HFF-Myc (cell line): ENCODE results near the gene INSRR.

Experiments
- DNase-seq: peaks from one replicate; pipeline ENCODE4 v3.0.0-alpha.2; 2011; ENCODE audit warnings: low read depth; ENCODE audit errors: extremely low read depth
- H3K4me3 ChIP-seq: replicated peaks from 2 replicates; pipeline ENCODE4 v1.5.1; 2011; ENCODE audit warnings: low read depth, mild to moderate bottlenecking, control low read depth, low read length
- TF ChIP-seq, protein P1 (sequence below): IDR thresholded peaks from 2 replicates; pipeline ENCODE4 v1.5.1; 2012; ENCODE audit warnings: mild to moderate bottlenecking, low read depth, low read length, control low read depth; ENCODE audit errors: missing control alignments

The INSRR gene

GRCh38 chr1:156903328-156904091 lies 44.6 kb upstream of the INSRR start:
- H3K4me3 ChIP-seq, result no peak overlapping the region
- no peak for DNase-seq
- TF ChIP-seq, protein P1, sequence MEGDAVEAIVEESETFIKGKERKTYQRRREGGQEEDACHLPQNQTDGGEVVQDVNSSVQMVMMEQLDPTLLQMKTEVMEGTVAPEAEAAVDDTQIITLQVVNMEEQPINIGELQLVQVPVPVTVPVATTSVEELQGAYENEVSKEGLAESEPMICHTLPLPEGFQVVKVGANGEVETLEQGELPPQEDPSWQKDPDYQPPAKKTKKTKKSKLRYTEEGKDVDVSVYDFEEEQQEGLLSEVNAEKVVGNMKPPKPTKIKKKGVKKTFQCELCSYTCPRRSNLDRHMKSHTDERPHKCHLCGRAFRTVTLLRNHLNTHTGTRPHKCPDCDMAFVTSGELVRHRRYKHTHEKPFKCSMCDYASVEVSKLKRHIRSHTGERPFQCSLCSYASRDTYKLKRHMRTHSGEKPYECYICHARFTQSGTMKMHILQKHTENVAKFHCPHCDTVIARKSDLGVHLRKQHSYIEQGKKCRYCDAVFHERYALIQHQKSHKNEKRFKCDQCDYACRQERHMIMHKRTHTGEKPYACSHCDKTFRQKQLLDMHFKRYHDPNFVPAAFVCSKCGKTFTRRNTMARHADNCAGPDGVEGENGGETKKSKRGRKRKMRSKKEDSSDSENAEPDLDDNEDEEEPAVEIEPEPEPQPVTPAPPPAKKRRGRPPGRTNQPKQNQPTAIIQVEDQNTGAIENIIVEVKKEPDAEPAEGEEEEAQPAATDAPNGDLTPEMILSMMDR, result no peak

DNA sequence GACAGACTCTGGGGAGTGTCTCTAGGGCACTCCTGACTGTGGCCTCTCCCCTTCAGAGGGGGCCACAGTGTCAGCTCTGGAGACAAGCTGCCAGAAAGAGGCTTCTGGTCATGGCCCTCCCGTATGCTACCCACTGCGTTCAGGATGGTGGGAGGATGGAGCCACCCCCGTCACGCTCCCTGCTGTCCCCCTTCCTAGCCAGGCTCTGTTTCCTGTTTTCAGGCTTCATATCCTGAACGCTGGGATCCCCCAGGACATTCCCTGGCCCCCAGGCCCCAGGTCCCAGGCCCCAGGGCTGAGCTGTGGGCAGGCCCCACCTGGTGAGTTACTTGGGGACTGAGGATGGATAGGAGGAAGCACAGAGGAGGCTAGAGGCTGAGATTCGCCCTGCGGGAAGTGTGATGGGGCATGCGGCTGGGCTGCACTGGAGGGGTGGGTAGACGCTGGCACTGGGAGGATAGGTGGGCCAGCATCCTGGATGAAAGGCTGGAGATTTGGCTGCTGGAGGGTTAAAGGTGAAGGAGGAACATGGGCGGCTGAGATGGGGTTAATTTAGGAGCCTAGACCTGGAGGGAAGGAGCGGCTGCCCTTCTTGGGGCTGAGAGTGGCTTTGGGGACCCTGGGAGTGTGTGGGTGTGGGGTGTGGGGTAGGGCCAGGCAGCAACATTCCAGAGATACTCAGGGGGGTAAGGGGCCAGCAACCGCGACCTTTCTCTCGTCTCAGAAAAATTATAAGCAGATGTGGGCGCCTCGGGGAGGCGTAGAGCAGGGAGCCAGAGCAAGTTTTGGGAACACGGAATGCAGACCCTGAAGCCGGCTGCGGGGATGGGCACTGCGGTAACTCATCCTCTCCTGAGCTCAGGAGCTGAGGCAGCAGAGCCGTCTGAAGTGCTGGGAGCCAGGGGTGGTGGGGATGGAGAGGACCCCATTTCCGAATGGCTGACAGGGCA lies 43.3 kb upstream of the INSRR start:
- no peak for DNase-seq
- 0 out of 2 replicates have a peak overlapping the region, but pooled peaks have one; percentile 3 for H3K4me3 ChIP-seq
- TF ChIP-seq, protein P1, result no peak

DNA sequence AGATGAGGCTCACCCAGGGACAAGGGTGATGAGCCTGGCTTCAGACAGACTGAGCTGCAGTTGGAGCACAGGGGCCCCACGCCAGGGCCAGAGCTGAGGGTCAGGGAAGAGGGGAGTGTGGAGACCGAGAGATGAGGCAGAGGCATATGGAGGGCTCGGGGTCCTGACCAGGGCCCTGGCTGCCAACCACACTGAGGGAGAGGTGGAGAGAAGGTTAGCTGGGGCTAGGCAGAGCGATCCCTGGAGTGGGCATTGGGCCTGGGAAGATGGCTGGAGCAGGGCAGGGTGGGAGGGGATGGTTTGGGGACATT lies 42.6 kb upstream of the INSRR start:
- DNase-seq, result no peak
- H3K4me3 ChIP-seq, result no peak overlapping the region
- TF ChIP-seq, protein P1, result no peak

GRCh38 chr1:156900896-156901589 lies 42.1 kb upstream of the INSRR start:
- no peak overlapping the region for H3K4me3 ChIP-seq
- TF ChIP-seq, protein P1, result no peak
- DNase-seq, result no peak

- TF ChIP-seq, protein P1, result no peak
- H3K4me3 ChIP-seq, result no peak overlapping the region
- no peak for DNase-seq
Measured at GRCh38 chr1:156899956-156900718, 41.2 kb upstream of the INSRR start.
